HG02885 (cell line): ENCODE data around the gene ERCC2.

Experiments
- ATAC-seq: cut with Tn5 transposase; IDR thresholded peaks from one replicate; pipeline ENCODE4 v1.9.1; 2021; ENCODE audit warnings: mild to moderate bottlenecking; ENCODE audit not compliant: unreplicated experiment, poor library complexity

ERCC2 gene

GRCh38 chr19:45306518-45307027 is 63.8 kb downstream of the ERCC2 start:
- ATAC-seq = no peak

- no peak for ATAC-seq
Measured at GRCh38 chr19:45306040-45306439, 64.3 kb downstream of the ERCC2 start.

GRCh38 chr19:45305421-45305820 is 65.0 kb downstream of the ERCC2 start:
- ATAC-seq = no peak

- ATAC-seq = no peak
Measured at GRCh38 chr19:45305007-45305406, 65.4 kb downstream of the ERCC2 start.

GRCh38 chr19:45304141-45304926 is 66.0 kb downstream of the ERCC2 start:
- ATAC-seq = no peak

GRCh38 chr19:45303269-45304060 is 66.9 kb downstream of the ERCC2 start:
- no peak for ATAC-seq

GRCh38 chr19:45302416-45302815 is 68.0 kb downstream of the ERCC2 start:
- no peak for ATAC-seq
